HG02943 (cell line): ENCODE measurements around the gene TFF1.
A peak's percentile ranks its signal among the peaks of the same experiment; 100 is the strongest.
"Not testable (repeated sequence)": the region's sequence is repeated elsewhere in the genome, so short reads cannot be mapped to it uniquely, and the experiment has no call there.

Source experiments
- ATAC-seq: cut with Tn5 transposase; IDR thresholded peaks from one replicate; pipeline ENCODE4 v1.9.1; 2021; ENCODE audit warnings: mild to moderate bottlenecking, low read depth, moderate library complexity; ENCODE audit not compliant: unreplicated experiment

The TFF1 gene

GRCh38 chr21:42366292-42367010 lies at the start of gene TFF1:
TSS of gene TFF1 (minus strand) at chr21:42366535. CDS start at chr21:42366495, 40 bp downstream.
- no peak for ATAC-seq

- peak; percentile 60 for ATAC-seq
Observed at GRCh38 chr21:42414928-42415769, 48.8 kb upstream of the TFF1 start.

GRCh38 chr21:42414553-42414927 lies 48.2 kb upstream of the TFF1 start:
- no peak for ATAC-seq

- ATAC-seq, result no peak
Observed at GRCh38 chr21:42414066-42414465, 47.7 kb upstream of the TFF1 start.

GRCh38 chr21:42413500-42413899 lies 47.2 kb upstream of the TFF1 start:
- ATAC-seq, result no peak

GRCh38 chr21:42413093-42413492 lies 46.8 kb upstream of the TFF1 start:
- no peak for ATAC-seq

GRCh38 chr21:42412636-42412933 lies 46.2 kb upstream of the TFF1 start:
- no peak for ATAC-seq

GRCh38 chr21:42411891-42412635 lies 45.7 kb upstream of the TFF1 start:
- ATAC-seq, result no peak

- no peak for ATAC-seq
Observed at GRCh38 chr21:42411197-42411869, 45.0 kb upstream of the TFF1 start.

GRCh38 chr21:42409366-42409765 lies 43.0 kb upstream of the TFF1 start:
- ATAC-seq, result no peak

GRCh38 chr21:42408718-42409117 lies 42.4 kb upstream of the TFF1 start:
- ATAC-seq, result not testable (repeated sequence)

- no peak for ATAC-seq
Observed at GRCh38 chr21:42407476-42407875, 41.1 kb upstream of the TFF1 start.

GRCh38 chr21:42406866-42407265 lies 40.5 kb upstream of the TFF1 start:
- no peak for ATAC-seq

GRCh38 chr21:42406201-42406621 lies 39.9 kb upstream of the TFF1 start:
- ATAC-seq, result no peak

GRCh38 chr21:42405064-42406013 lies 39.0 kb upstream of the TFF1 start:
- no peak for ATAC-seq

GRCh38 chr21:42404539-42404938 lies 38.2 kb upstream of the TFF1 start:
- ATAC-seq, result no peak

GRCh38 chr21:42403611-42404231 lies 37.4 kb upstream of the TFF1 start, which contains the start of gene UBASH3A:
TSS of gene UBASH3A (plus strand) at chr21:42403902. CDS start at chr21:42403946, 44 bp downstream.
- no peak for ATAC-seq

GRCh38 chr21:42401820-42402251 lies 35.5 kb upstream of the TFF1 start:
- ATAC-seq, result no peak

- ATAC-seq, result no peak
Observed at GRCh38 chr21:42401154-42401553, 34.8 kb upstream of the TFF1 start.
